ENCODE results near the gene BAIAP2L2.

DNA sequence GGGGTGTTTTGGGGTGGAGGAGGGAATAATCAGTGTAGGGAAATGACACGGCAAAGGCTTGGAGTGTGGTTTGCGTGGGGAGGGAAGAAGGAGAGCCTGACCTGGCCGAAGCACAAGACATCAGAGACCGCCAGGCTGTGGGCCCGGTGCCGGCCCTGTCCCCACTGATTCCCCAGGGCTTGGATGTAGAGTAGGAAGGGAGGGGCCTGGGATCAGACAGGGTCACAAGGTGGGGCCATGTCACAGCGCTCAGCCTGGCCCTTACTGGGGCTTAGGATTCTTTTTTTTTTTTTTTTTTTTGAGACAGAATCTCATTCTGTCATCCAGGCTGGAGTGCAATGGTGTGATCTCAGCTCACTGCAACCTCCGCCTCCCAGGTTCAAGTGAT is 43.5 kb downstream of the BAIAP2L2 start:
- TF ChIP-seq USF2 (IDR thresholded peaks at IDR 0.05) (no peak), CTCF (IDR thresholded peaks at IDR 0.05) (no peak), HDAC2 (IDR thresholded peaks at IDR 0.05) (no peak), REST (IDR thresholded peaks at IDR 0.05) (no peak), MAZ (IDR thresholded peaks at IDR 0.05; ENCODE audit: borderline replicate concordance, low read depth, low read length) (no peak), EP300 (IDR thresholded peaks at IDR 0.05) (no peak), TP53 (CRISPR knock-in tag; IDR thresholded peaks at IDR 0.05) (no peak), JUNB (IDR thresholded peaks at IDR 0.05) (no peak), JUN (IDR thresholded peaks at IDR 0.05) (no peak)
- TF ChIP-seq, protein P1, sequence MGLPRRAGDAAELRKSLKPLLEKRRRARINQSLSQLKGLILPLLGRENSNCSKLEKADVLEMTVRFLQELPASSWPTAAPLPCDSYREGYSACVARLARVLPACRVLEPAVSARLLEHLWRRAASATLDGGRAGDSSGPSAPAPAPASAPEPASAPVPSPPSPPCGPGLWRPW (IDR thresholded peaks at IDR 0.05) = no peak
- TF ChIP-seq, protein P2, sequence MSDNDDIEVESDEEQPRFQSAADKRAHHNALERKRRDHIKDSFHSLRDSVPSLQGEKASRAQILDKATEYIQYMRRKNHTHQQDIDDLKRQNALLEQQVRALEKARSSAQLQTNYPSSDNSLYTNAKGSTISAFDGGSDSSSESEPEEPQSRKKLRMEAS (IDR thresholded peaks at IDR 0.05) = no peak

All from A549 (cell line).